Cerebellar cortex (tissue), 1 donor: Measurements from ENCODE around the gene MTCL1.

Source experiments
- DNase-seq: peaks from one replicate; pipeline ENCODE4 v3.0.0-alpha.2; 2015; ENCODE audit warnings: low spot score

Gene MTCL1

GRCh38 chr18:8705238-8705960 lies at the start of gene MTCL1:
Gene MTCL1 (plus strand): TSS chr18:8705556. CDS start chr18:8705661, 105 bp downstream.
- peak; percentile 47 for DNase-seq

- DNase-seq: no peak
These were observed 49.1 kb upstream of the MTCL1 start for GRCh38 chr18:8656232-8656631.

GRCh38 chr18:8657050-8657820 lies 48.1 kb upstream of the MTCL1 start:
- DNase-seq: peak; percentile 33

GRCh38 chr18:8657873-8658470 lies 47.4 kb upstream of the MTCL1 start:
- DNase-seq: peak; percentile 73

- DNase-seq: no peak
These were observed 46.4 kb upstream of the MTCL1 start for GRCh38 chr18:8658858-8659485.

- DNase-seq: no peak
These were observed 45.6 kb upstream of the MTCL1 start for GRCh38 chr18:8659609-8660242.

GRCh38 chr18:8660316-8660715 lies 45.0 kb upstream of the MTCL1 start:
- DNase-seq: no peak

GRCh38 chr18:8661754-8662559 lies 43.4 kb upstream of the MTCL1 start:
- peak; percentile 63 for DNase-seq

GRCh38 chr18:8662560-8663255 lies 42.6 kb upstream of the MTCL1 start:
- peak; percentile 84 for DNase-seq

- DNase-seq: no peak
These were observed 37.5 kb upstream of the MTCL1 start for GRCh38 chr18:8667846-8668245.

GRCh38 chr18:8668381-8668780 lies 37.0 kb upstream of the MTCL1 start:
- no peak for DNase-seq

- DNase-seq: no peak
These were observed 35.8 kb upstream of the MTCL1 start for GRCh38 chr18:8669571-8669970.

GRCh38 chr18:8673256-8674209 lies 31.8 kb upstream of the MTCL1 start:
- no peak for DNase-seq

- no peak for DNase-seq
These were observed 30.3 kb upstream of the MTCL1 start for GRCh38 chr18:8675057-8675456.

- DNase-seq: no peak
These were observed 24.2 kb upstream of the MTCL1 start for GRCh38 chr18:8681196-8681595.

- no peak for DNase-seq
These were observed 20.8 kb upstream of the MTCL1 start for GRCh38 chr18:8684577-8684976.

- peak; percentile 82 for DNase-seq
These were observed 20.0 kb upstream of the MTCL1 start for GRCh38 chr18:8685141-8685913.

GRCh38 chr18:8685914-8686216 lies 19.5 kb upstream of the MTCL1 start:
- no peak for DNase-seq

- no peak for DNase-seq
These were observed 18.7 kb upstream of the MTCL1 start for GRCh38 chr18:8686611-8687010.
